NCI-H128 (cell line): ENCODE results near the gene MYO6.

Source experiments
- DNase-seq: peaks from one replicate; lab custom pipeline; 2025; ENCODE audit not compliant: unreplicated experiment; lab: John Stamatoyannopoulos, UW

The MYO6 gene

GRCh38 chr6:75762063-75762462, 13.0 kb downstream of the MYO6 start:
- DNase-seq: no peak

- DNase-seq: no peak
Observed at GRCh38 chr6:75766387-75766786, 17.3 kb downstream of the MYO6 start.

GRCh38 chr6:75770844-75771243, 21.8 kb downstream of the MYO6 start:
- no peak for DNase-seq

GRCh38 chr6:75775219-75775618, 26.2 kb downstream of the MYO6 start:
- DNase-seq: peak; percentile 13

- DNase-seq: no peak
Observed at GRCh38 chr6:75776461-75776860, 27.4 kb downstream of the MYO6 start.

- no peak for DNase-seq
Observed at GRCh38 chr6:75778757-75779156, 29.7 kb downstream of the MYO6 start.

- no peak for DNase-seq
Observed at GRCh38 chr6:75786152-75786551, 37.1 kb downstream of the MYO6 start.

- no peak for DNase-seq
Observed at GRCh38 chr6:75788894-75789293, 39.9 kb downstream of the MYO6 start.

GRCh38 chr6:75791881-75792280, 42.8 kb downstream of the MYO6 start:
- no peak for DNase-seq

GRCh38 chr6:75794351-75794846, 45.4 kb downstream of the MYO6 start:
- DNase-seq: no peak

- no peak for DNase-seq
Observed at GRCh38 chr6:75794954-75795739, 46.1 kb downstream of the MYO6 start.

- no peak for DNase-seq
Observed at GRCh38 chr6:75796723-75797122, 47.7 kb downstream of the MYO6 start.

GRCh38 chr6:75800133-75800532, 51.1 kb downstream of the MYO6 start:
- DNase-seq: peak; percentile 22

GRCh38 chr6:75800708-75801505, 51.9 kb downstream of the MYO6 start:
- no peak for DNase-seq

- DNase-seq: no peak
Observed at GRCh38 chr6:75802366-75802765, 53.3 kb downstream of the MYO6 start.

GRCh38 chr6:75808507-75808906, 59.5 kb downstream of the MYO6 start:
- DNase-seq: no peak

- no peak for DNase-seq
Observed at GRCh38 chr6:75812560-75812959, 63.5 kb downstream of the MYO6 start.

GRCh38 chr6:75813476-75814250, 64.6 kb downstream of the MYO6 start:
- no peak for DNase-seq

- DNase-seq: no peak
Observed at GRCh38 chr6:75815756-75816155, 66.7 kb downstream of the MYO6 start.

- DNase-seq: no peak
Observed at GRCh38 chr6:75818098-75818855, 69.2 kb downstream of the MYO6 start.
